Activated naive CD4-positive, alpha-beta T cell treated with anti-CD3 and anti-CD28 coated beads, Interleukin-2, amount 10 ng/mL, durations not matched to agents 7 days and 5 days (primary cell): ENCODE results near the gene DNAJC9.
"Not testable (repeated sequence)": the region's sequence is repeated elsewhere in the genome, so short reads cannot be mapped to it uniquely, and the experiment has no call there.

Experiments used
- CTCF ChIA-PET: fragments of 350-600 bp; sonication (Branson Sonifier 250); formaldehyde crosslinking; loops from one replicate; lab custom pipeline; 2021; ENCODE audit warnings: antibody characterized with exemption; lab: Charles Lee
- DNase-seq: peaks from one replicate; pipeline ENCODE4 v3.0.0-alpha.2; 2020
- H3K27ac Mint-ChIP-seq: one replicate; pipeline ENCODE4 v1.8.0; 2021; ENCODE audit warnings: mild to moderate bottlenecking, moderate library complexity, mixed read lengths
- H3K27me3 Mint-ChIP-seq: one replicate; pipeline ENCODE4 v1.8.0; 2021; ENCODE audit warnings: mild to moderate bottlenecking, mixed read lengths
- H3K36me3 Mint-ChIP-seq: one replicate; pipeline ENCODE4 v1.8.0; 2021; ENCODE audit warnings: mixed read lengths
- H3K4me1 Mint-ChIP-seq: one replicate; pipeline ENCODE4 v1.8.0; 2021; ENCODE audit warnings: mixed read lengths
- H3K4me3 Mint-ChIP-seq: one replicate; pipeline ENCODE4 v1.8.0; 2021; ENCODE audit warnings: mild to moderate bottlenecking, moderate library complexity, mixed read lengths
- H3K9me3 Mint-ChIP-seq: one replicate; pipeline ENCODE4 v1.8.0; 2021; ENCODE audit warnings: mixed read lengths

DNAJC9 gene

GRCh38 chr10:73246646-73247508 lies at the start of gene DNAJC9:
Gene DNAJC9 (minus strand): TSS chr10:73247255. CDS start chr10:73247189, 66 bp downstream.
- peaks cover 70% of the 10 kb centered on the region for H3K36me3 Mint-ChIP-seq
- H3K4me1 Mint-ChIP-seq = peaks cover 81% of the 10 kb centered on the region
- H3K9me3 Mint-ChIP-seq = no peaks in the 10 kb centered on the region
- DNase-seq = peak; percentile 97
- peak within 1 kb of the TSS; percentile 99 for H3K4me3 Mint-ChIP-seq
- peak within 1 kb of the TSS; percentile 97 for H3K27ac Mint-ChIP-seq
- no peaks in the 10 kb centered on the region for H3K27me3 Mint-ChIP-seq
- CTCF ChIA-PET = interaction anchor here (1.2 to 2.0 kb wide), 2 partner anchors 12 to 17 kb away, joined by 3 to 5 read pairs; no protein-coding TSS in a partner anchor

DNA sequence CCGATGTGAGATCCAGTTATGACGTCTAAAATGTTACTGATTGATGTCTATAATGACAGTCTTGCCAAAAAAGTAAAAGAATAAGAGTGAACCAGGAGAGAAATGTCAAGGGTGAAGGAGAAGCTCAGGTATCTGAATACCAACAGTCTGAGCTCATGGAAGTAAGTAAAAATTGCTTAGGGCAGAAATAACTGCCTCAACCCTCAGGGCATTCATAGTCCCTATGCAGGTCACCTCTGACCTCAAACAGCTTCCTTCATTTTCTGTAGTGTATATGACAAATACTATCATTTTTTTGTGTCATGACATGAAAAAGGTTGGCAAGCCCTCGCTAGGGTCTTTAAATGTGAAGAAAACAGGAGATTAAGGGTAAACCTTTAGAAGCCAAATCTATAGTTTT lies 46.4 kb upstream of the DNAJC9 start:
- CTCF ChIA-PET = no interaction called here
- peaks cover 10% of the 10 kb centered on the region for H3K27me3 Mint-ChIP-seq
- no peak overlapping the region for H3K4me3 Mint-ChIP-seq
- no peaks in the 10 kb centered on the region for H3K4me1 Mint-ChIP-seq
- no peak for DNase-seq
- H3K27ac Mint-ChIP-seq = no peak overlapping the region
- no peaks in the 10 kb centered on the region for H3K9me3 Mint-ChIP-seq
- no peaks in the 10 kb centered on the region for H3K36me3 Mint-ChIP-seq

GRCh38 chr10:73289958-73290357 lies 42.9 kb upstream of the DNAJC9 start:
- Mint-ChIP-seq H3K4me3 (no peak overlapping the region), H3K27ac (no peak overlapping the region), H3K4me1 (no peaks in the 10 kb centered on the region)

DNA sequence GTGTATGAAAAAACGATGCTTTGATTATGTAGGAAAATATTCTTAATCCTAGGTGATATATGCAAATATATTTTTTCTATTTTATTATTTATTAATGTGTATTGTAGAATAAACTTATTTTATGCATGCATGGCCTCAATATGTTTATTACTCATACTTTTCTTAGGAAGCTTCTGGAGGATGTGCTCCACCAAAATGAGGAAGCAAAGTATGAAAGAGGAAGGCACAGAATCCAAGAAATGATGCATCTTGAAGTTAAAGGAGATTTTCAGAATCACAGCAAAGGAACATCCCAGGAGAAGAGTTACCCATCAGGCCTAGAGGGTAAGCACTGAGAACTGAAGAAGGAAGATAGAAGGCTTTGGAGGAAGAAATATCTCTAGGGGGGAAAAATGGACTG lies 40.4 kb upstream of the DNAJC9 start:
- H3K27ac Mint-ChIP-seq = no peak overlapping the region
- CTCF ChIA-PET = interaction anchor here (0.6 kb wide), 1 partner anchor 382 kb away, joined by 3 read pairs; no protein-coding TSS in a partner anchor

More at GRCh38 chr10:73289958-73290357, 42.9 kb upstream of the DNAJC9 start:
- no peak for DNase-seq
- Mint-ChIP-seq H3K9me3 (no peaks in the 10 kb centered on the region), H3K36me3 (no peaks in the 10 kb centered on the region), H3K27me3 (peaks cover 7% of the 10 kb centered on the region)
- CTCF ChIA-PET = no interaction called here

DNA sequence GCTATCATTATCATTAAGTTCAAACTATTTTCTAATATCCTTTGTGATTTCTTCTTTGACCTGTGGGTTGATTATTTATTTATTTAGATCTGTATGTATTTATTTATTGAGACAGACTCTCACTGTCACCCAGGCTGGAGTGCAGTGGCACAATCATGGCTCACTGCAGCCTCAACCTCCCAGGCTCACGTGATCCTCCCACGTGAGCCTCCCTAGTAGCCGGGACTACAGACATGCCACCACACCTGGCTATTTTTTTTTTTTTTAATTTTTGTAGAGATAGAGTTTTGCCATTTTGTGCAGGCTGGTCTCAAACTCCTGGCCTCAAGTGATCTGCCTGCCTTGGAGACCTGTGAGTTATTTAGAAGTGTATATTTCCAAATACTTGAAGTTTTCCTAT lies 34.0 kb upstream of the DNAJC9 start:
- Mint-ChIP-seq H3K27me3 (peaks cover 3% of the 10 kb centered on the region), H3K27ac (no peak overlapping the region), H3K36me3 (no peaks in the 10 kb centered on the region), H3K4me1 (no peaks in the 10 kb centered on the region), H3K9me3 (no peaks in the 10 kb centered on the region), H3K4me3 (no peak overlapping the region)
- CTCF ChIA-PET = no interaction called here
- DNase-seq = no peak

More for the DNA sequence above, 40.4 kb upstream of the DNAJC9 start:
- Mint-ChIP-seq H3K27me3 (no peaks in the 10 kb centered on the region), H3K36me3 (no peaks in the 10 kb centered on the region), H3K4me3 (no peak overlapping the region), H3K4me1 (no peaks in the 10 kb centered on the region), H3K9me3 (no peaks in the 10 kb centered on the region)
- DNase-seq = no peak

- Mint-ChIP-seq H3K4me3 (no peak overlapping the region), H3K4me1 (peaks cover 3% of the 10 kb centered on the region), H3K36me3 (no peaks in the 10 kb centered on the region), H3K27ac (no peak overlapping the region), H3K9me3 (no peaks in the 10 kb centered on the region), H3K27me3 (no peaks in the 10 kb centered on the region)
- DNase-seq = no peak
- CTCF ChIA-PET = interaction anchor here (0.7 to 2.1 kb wide), 8 partner anchors 10 to 379 kb away, joined by 3 to 14 read pairs (median 4); partner anchors contain the start of gene DNAJC9
These were observed 17.4 kb upstream of the DNAJC9 start for GRCh38 chr10:73264423-73264822.

DNA sequence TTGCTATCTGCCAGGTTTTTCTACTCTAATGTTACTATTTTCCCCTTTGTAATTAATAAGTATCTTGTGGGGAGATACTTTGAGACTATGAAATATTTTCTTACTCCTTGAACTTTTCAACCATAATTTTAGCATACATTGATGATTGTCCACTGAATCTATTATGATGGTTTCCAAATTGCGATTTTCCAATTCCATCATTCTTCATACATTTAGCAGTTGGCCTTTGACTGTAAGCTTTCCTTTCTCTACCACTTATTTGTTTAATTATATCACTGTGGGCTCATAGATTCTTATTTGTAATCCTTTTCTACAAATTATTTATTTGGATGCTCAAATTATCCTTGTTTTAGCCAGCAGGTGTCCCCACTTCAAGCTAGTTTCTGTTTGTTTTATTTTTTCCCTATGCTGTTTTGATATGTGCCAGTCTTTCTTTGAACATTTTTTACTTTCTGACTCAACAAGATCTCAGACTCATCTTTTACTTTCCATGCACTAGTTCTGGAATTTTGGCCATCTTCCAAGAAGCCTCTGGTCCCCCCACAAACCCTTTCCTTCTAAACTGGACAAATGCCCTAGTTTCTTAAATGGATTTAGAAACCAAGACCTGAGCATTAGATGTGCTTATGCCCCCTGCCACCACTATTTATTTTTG lies 16.8 kb upstream of the DNAJC9 start:
- Mint-ChIP-seq H3K36me3 (no peaks in the 10 kb centered on the region), H3K4me1 (peaks cover 3% of the 10 kb centered on the region), H3K27me3 (no peaks in the 10 kb centered on the region), H3K9me3 (peaks cover 5% of the 10 kb centered on the region), H3K4me3 (no peak overlapping the region), H3K27ac (no peak overlapping the region)
- no peak for DNase-seq
- CTCF ChIA-PET = interaction anchor here (0.7 to 2.1 kb wide), 9 partner anchors 10 to 380 kb away, joined by 3 to 14 read pairs (median 3); partner anchors contain the start of genes CFAP70 and DNAJC9

DNA sequence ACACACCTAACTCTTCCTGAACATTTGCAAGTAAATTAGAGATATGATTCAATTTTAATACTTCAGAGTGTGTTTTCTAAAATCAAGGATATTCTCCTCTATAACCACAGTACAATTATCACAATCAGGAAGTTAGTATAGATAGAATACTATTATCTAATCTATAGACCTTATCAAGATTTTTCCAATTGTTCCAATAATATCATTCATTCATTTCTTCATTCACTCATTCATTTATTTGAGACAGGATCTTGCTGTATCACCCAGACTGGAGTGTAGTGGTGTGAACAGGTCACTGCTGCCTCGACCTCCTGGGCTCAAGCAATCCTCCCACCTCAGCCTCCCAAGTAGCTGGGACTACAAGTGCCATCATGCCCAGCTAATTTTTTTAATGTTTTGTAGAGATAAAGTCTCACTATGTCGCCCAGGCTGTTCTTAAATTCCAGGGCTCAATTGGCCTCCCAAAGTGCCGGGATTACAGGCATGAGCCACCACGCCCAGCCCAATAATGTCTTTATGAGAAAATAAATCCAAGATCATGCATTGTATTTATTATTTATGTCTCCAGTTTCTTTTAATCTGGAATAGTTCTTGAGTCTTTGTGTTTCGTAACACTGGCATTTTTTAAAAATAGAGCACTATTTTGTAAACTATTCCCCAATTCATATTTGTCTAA lies 16.0 kb upstream of the DNAJC9 start:
- no peaks in the 10 kb centered on the region for H3K27me3 Mint-ChIP-seq
- no peak overlapping the region for H3K4me3 Mint-ChIP-seq
- H3K4me1 Mint-ChIP-seq = peaks cover 3% of the 10 kb centered on the region
- DNase-seq = no peak
- no peak overlapping the region for H3K27ac Mint-ChIP-seq
- CTCF ChIA-PET = interaction anchor here (1.0 to 2.1 kb wide), 6 partner anchors 9 to 381 kb away, joined by 3 to 14 read pairs (median 6); partner anchors contain the start of gene CFAP70
- H3K9me3 Mint-ChIP-seq = peaks cover 7% of the 10 kb centered on the region
- no peaks in the 10 kb centered on the region for H3K36me3 Mint-ChIP-seq

- CTCF ChIA-PET = no interaction called here
- Mint-ChIP-seq H3K27me3 (no peaks in the 10 kb centered on the region), H3K9me3 (peaks cover 7% of the 10 kb centered on the region), H3K4me3 (no peak overlapping the region), H3K27ac (no peak overlapping the region), H3K4me1 (peaks cover 3% of the 10 kb centered on the region), H3K36me3 (no peaks in the 10 kb centered on the region)
- no peak for DNase-seq
These were observed 15.2 kb upstream of the DNAJC9 start for GRCh38 chr10:73262105-73262730.

DNA sequence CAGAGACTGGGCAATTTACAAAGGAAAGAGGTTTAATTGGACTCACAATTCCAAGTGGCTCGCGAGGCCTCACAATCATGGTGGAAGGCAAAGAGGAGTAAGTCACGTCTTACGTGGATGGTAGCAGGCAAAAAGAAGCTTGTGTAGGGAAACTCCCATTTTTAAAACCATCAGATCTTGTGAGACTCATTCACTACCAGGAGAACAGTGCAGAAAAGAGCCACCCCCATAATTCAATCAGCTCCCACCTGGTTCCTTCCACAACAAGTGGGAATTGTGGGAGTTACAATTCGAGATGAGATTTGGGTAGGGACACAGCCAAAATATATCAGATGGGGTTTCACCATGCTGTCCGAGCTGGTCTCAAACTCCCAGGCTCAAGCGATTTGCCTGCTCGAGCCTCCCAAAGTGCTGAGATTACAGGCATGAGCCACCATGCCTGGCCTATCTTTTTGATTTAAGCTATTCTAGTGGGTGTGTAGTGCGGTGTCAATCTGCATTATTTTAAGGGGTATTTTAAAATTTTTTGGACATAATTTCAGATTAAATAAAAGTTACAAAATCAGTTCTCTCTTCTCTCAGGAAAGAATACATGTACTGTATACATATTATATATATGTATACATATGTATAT lies 14.4 kb upstream of the DNAJC9 start:
- no peak overlapping the region for H3K27ac Mint-ChIP-seq
- H3K36me3 Mint-ChIP-seq = no peaks in the 10 kb centered on the region
- peaks cover 3% of the 10 kb centered on the region for H3K4me1 Mint-ChIP-seq
- H3K9me3 Mint-ChIP-seq = peaks cover 7% of the 10 kb centered on the region
- no peak overlapping the region for H3K4me3 Mint-ChIP-seq
- CTCF ChIA-PET = no interaction called here
- no peaks in the 10 kb centered on the region for H3K27me3 Mint-ChIP-seq
- DNase-seq = no peak

DNA sequence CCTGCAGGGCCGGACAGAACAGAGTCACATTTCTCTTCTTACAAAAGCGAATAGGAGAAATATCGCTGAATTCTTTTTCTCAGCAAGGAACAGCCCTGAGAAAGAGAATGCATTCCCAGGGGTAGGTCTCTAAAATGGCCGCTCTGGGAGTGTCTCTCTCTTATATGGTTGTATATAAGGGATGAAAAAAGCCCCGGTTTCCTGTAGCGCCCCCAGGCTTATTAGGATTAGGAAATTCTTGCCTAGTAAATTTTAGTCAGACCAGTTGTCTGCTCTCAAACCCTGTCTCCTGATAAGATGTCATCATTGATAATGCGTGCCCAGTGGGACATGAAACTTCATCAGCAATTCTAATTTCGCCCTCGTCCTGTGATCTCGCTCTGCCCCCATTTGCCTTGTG lies 11.6 kb upstream of the DNAJC9 start:
- CTCF ChIA-PET = interaction anchor here (1.1 kb wide), 1 partner anchor 11 kb away, joined by 3 read pairs; the partner anchor contains the start of gene DNAJC9
- H3K36me3 Mint-ChIP-seq, H3K27me3 Mint-ChIP-seq, DNase-seq, H3K27ac Mint-ChIP-seq, H3K4me1 Mint-ChIP-seq, H3K4me3 Mint-ChIP-seq, H3K9me3 Mint-ChIP-seq: not testable (repeated sequence)

GRCh38 chr10:73253225-73253555 lies 6.1 kb upstream of the DNAJC9 start:
- DNase-seq = no peak
- peak overlapping the region; percentile 99 for H3K4me3 Mint-ChIP-seq
- CTCF ChIA-PET = interaction anchor here (2.8 kb wide), 1 partner anchor 10 kb away, joined by 13 read pairs; no protein-coding TSS in a partner anchor
- H3K27ac Mint-ChIP-seq = peak overlapping the region; percentile 93
- H3K36me3 Mint-ChIP-seq = peaks cover 34% of the 10 kb centered on the region
- peaks cover 51% of the 10 kb centered on the region for H3K4me1 Mint-ChIP-seq
- no peaks in the 10 kb centered on the region for H3K9me3 Mint-ChIP-seq
- no peaks in the 10 kb centered on the region for H3K27me3 Mint-ChIP-seq
